ENCODE measurements around the gene TARBP1. TPM values are rescaled to one million over a fixed set of nuclear protein-coding genes. Genes with fewer than 3 reads are reported as not detected.

The TARBP1 gene, protein sequence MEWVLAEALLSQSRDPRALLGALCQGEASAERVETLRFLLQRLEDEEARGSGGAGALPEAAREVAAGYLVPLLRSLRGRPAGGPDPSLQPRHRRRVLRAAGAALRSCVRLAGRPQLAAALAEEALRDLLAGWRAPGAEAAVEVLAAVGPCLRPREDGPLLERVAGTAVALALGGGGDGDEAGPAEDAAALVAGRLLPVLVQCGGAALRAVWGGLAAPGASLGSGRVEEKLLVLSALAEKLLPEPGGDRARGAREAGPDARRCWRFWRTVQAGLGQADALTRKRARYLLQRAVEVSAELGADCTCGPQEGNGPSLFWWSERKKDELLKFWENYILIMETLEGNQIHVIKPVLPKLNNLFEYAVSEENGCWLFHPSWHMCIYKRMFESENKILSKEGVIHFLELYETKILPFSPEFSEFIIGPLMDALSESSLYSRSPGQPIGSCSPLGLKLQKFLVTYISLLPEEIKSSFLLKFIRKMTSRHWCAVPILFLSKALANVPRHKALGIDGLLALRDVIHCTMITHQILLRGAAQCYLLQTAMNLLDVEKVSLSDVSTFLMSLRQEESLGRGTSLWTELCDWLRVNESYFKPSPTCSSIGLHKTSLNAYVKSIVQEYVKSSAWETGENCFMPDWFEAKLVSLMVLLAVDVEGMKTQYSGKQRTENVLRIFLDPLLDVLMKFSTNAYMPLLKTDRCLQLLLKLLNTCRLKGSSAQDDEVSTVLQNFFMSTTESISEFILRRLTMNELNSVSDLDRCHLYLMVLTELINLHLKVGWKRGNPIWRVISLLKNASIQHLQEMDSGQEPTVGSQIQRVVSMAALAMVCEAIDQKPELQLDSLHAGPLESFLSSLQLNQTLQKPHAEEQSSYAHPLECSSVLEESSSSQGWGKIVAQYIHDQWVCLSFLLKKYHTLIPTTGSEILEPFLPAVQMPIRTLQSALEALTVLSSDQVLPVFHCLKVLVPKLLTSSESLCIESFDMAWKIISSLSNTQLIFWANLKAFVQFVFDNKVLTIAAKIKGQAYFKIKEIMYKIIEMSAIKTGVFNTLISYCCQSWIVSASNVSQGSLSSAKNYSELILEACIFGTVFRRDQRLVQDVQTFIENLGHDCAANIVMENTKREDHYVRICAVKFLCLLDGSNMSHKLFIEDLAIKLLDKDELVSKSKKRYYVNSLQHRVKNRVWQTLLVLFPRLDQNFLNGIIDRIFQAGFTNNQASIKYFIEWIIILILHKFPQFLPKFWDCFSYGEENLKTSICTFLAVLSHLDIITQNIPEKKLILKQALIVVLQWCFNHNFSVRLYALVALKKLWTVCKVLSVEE (N-terminal part only)
- 56.7 TPM for total RNA-seq

GRCh38 chr1:234478481-234479309 lies at the start of gene TARBP1:
TSS of gene TARBP1 (minus strand) at chr1:234479179. CDS start at chr1:234479103, 76 bp downstream.

DNA sequence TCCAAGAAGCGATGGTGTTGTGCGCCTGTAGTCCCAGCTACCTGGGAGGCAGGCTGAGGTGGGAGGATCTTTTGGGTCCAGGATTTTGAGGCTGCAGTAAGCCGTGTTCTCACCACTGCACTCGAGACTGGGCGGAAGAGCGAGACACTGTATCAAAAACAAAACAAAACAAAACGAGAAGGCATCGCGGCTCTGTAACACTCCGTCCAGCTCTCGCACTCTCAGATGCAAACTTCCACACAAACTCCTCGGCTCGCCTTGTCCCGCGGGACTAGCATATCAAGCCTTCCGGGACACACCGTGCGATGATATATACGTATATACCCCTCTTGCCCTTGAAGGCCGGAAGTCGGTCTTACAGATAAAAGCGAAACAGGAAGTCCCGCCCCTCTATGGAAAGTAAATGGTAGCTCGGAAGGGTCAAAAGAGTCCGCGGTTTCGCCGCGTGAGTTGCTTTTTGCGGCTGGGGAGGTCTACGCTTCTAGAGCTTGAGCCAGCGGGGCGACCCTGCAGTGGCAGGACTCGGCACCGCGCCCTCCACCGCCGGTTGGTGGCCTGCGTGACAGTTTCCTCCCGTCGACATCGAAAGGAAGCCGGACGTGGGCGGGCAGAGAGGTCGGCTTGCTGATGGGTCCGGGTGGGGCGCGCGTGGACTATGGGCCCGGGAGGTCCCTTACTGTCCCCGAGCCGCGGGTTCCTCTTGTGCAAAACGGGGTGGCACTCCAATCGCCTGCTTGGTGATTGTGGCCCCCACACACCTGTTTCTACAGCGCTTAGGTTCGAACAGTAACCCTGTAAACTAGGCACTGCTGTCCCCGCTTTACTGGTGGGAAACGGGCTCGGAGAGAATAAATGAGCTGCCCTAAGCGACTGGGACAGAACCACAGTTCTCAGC lies 105.7 kb downstream of the TARBP1 start, which contains the start of gene COA6:
COA6 (plus strand) TSS at position 393 of the 895 bp plus-strand sequence; CDS start at position 404, 11 bp downstream.

Other genes starting within 250 kb of the TARBP1 start
- gene COA6, start 105.7 kb downstream of the TARBP1 start, total RNA-seq, result 16.4 TPM
- 169 TPM for gene IRF2BP2, start 131.0 kb upstream of the TARBP1 start, total RNA-seq